Measurements from ENCODE around the gene CCDC87. TPM values are rescaled to one million over a fixed set of nuclear protein-coding genes. Genes with fewer than 3 reads are reported as not detected.

Gene CCDC87
- total RNA-seq, 1 experiment from 2014 or later = 1.1 TPM

DNA sequence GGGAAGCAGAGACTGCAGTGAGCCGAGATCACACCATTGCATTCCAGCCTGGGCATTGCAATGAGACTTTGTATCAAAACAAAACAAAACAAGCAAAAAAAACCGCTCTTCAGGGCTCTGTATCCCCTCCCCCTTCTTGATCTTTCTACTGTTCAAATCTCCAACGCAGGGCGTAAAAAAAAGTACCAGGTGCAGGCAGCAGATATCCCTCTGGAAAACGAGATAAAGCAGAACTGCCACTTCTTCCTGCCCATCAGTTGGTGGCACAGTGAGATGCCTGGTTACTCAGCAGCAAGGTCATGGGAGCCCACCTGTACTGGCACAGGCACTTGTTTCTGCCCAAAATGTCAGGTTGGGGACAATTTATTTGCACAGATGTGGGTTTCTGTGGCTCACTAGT lies 11.3 kb upstream of the CCDC87 start:
- Histone ChIP-seq H2BK120ac (ENCODE audit: low read depth, low read length, poor library complexity, severe bottlenecking) (no peak overlapping the region), H3K79me1 (ENCODE audit: insufficient read depth, low read depth, low read length, poor library complexity, severe bottlenecking) (no peaks in the 10 kb centered on the region), H2BK20ac (ENCODE audit: low read depth, low read length, poor library complexity, severe bottlenecking) (no peak overlapping the region), H3K27me3 (ENCODE audit: insufficient read depth, low read length) (no peaks in the 10 kb centered on the region), H4K8ac (replicated peaks; ENCODE audit: insufficient read length, low read depth, low read length) (no peak overlapping the region), H3K4me2 (ENCODE audit: insufficient read depth, insufficient read length, low read length) (no peak overlapping the region), H2AFZ (ENCODE audit: low read length) (no peak overlapping the region), H3T11ph (ENCODE audit: low read length) (no peak overlapping the region), H3K23me2 (ENCODE audit: insufficient read length, low read depth, low read length, poor library complexity, severe bottlenecking) (no peaks in the 10 kb centered on the region), H4K91ac (ENCODE audit: insufficient read length, low read depth, low read length) (no peak overlapping the region), H3K27ac (ENCODE audit: insufficient read length, low read depth, low read length) (no peak overlapping the region), H3K23ac (ENCODE audit: insufficient read length, low read depth, low read length) (no peak overlapping the region), H3K18ac (ENCODE audit: insufficient read length, low read depth, low read length) (no peak overlapping the region), H4K5ac (ENCODE audit: insufficient read length, low read depth, low read length) (no peak overlapping the region), H4K20me1 (ENCODE audit: control insufficient read depth, insufficient read depth, insufficient read length) (no peaks in the 10 kb centered on the region), H3K4ac (ENCODE audit: low read depth, low read length) (no peak overlapping the region), H2BK5ac (ENCODE audit: insufficient read length, low read length) (no peak overlapping the region), H2AK5ac (ENCODE audit: insufficient read length, low read length) (no peak overlapping the region), H2BK12ac (ENCODE audit: insufficient read length, low read depth, low read length) (no peak overlapping the region), H3K56ac (ENCODE audit: insufficient read length, low read depth, low read length) (no peak overlapping the region), H3K79me2 (ENCODE audit: insufficient read depth, low read length) (no peaks in the 10 kb centered on the region), H3K9ac (ENCODE audit: extremely low read depth, insufficient read length, low read length) (no peak overlapping the region), H3K4me1 (ENCODE audit: insufficient read depth, low read length) (no peaks in the 10 kb centered on the region), H3K14ac (ENCODE audit: insufficient read depth, low read length) (no peak overlapping the region), H2BK15ac (ENCODE audit: low read depth, low read length) (no peak overlapping the region), H3K9me3 (ENCODE audit: control insufficient read depth, low read depth, low read length) (no peaks in the 10 kb centered on the region)
- no peak overlapping the region for H3K27ac Mint-ChIP-seq
- DNase-seq = no peak
- no CpG with 5 or more reads among the region's 5 CpGs for WGBS (ENCODE audit: extremely low coverage, insufficient read length, low lambda C conversion rate)
- H3K27me3 Mint-ChIP-seq (ENCODE audit: low read depth) = no peaks in the 10 kb centered on the region
- TF ChIP-seq, protein P1, sequence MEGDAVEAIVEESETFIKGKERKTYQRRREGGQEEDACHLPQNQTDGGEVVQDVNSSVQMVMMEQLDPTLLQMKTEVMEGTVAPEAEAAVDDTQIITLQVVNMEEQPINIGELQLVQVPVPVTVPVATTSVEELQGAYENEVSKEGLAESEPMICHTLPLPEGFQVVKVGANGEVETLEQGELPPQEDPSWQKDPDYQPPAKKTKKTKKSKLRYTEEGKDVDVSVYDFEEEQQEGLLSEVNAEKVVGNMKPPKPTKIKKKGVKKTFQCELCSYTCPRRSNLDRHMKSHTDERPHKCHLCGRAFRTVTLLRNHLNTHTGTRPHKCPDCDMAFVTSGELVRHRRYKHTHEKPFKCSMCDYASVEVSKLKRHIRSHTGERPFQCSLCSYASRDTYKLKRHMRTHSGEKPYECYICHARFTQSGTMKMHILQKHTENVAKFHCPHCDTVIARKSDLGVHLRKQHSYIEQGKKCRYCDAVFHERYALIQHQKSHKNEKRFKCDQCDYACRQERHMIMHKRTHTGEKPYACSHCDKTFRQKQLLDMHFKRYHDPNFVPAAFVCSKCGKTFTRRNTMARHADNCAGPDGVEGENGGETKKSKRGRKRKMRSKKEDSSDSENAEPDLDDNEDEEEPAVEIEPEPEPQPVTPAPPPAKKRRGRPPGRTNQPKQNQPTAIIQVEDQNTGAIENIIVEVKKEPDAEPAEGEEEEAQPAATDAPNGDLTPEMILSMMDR (conservative IDR thresholded peaks at IDR 0.05) = no peak
- no peaks in the 10 kb centered on the region for H3K4me1 Mint-ChIP-seq
- peaks cover 2 to 72% (median 56%) of the 10 kb centered on the region in 3 experiments; a peak in 6 of 7 replicates for H3K36me3 Mint-ChIP-seq (ENCODE audit: insufficient read depth in 1 of 3, low read depth in 3 of 3)
- no peak overlapping the region for H3K4me3 Mint-ChIP-seq
- no peaks in the 10 kb centered on the region for H3K9me3 Mint-ChIP-seq

All from H9 (cell line).